HCT116 (cell line): Measurements from ENCODE around the gene HOOK1.

ENCODE experiments used
- JUND ChIP-seq: IDR thresholded peaks from 2 replicates; pipeline ENCODE4 v1.6.1; 2012
- POLR2A ChIP-seq: IDR thresholded peaks from 2 replicates; pipeline ENCODE4 v1.7.0; 2011; ENCODE audit warnings: borderline replicate concordance; ENCODE audit not compliant: insufficient read depth, insufficient read length; ENCODE audit errors: extremely low read depth
- SP1 ChIP-seq: IDR thresholded peaks from 2 replicates; pipeline ENCODE4 v1.6.1; 2012; ENCODE audit warnings: low read depth
- YY1 ChIP-seq: IDR thresholded peaks from 2 replicates; pipeline ENCODE4 v1.6.1; 2011; ENCODE audit warnings: low read length, low read depth, moderate library complexity, mild to moderate bottlenecking; ENCODE audit not compliant: insufficient replicate concordance; ENCODE audit errors: extremely low read depth
- ZFX ChIP-seq: fragments of 450-650 bp; IDR thresholded peaks from 2 replicates; pipeline ENCODE4 v1.6.1; 2017
- TF ChIP-seq, protein P1 (sequence below): IDR thresholded peaks from 2 replicates; pipeline ENCODE4 v1.6.1; 2012; ENCODE audit warnings: low read depth
- TF ChIP-seq, protein P2 (sequence below): IDR thresholded peaks from 2 replicates; pipeline ENCODE4 v1.6.1; 2012
- TF ChIP-seq, protein P3 (sequence below), 3 experiments: fragments of 200-600 bp in 1 of 3; sonication (generic) in 1 of 3; IDR thresholded peaks in 2 of 3; conservative IDR thresholded peaks in 1 of 3; 2 replicates each; pipeline ENCODE4 v1.5.1; 2012 to 2017; ENCODE audit warnings: low read depth in 2 of 3, low read length in 2 of 3, antibody characterized with exemption in 1 of 3, borderline replicate concordance in 1 of 3, control low read depth in 1 of 3, mild to moderate bottlenecking in 1 of 3, mixed read lengths in 1 of 3, mixed run types in 1 of 3, moderate library complexity in 1 of 3; ENCODE audit not compliant: insufficient read depth in 1 of 3

DNA sequence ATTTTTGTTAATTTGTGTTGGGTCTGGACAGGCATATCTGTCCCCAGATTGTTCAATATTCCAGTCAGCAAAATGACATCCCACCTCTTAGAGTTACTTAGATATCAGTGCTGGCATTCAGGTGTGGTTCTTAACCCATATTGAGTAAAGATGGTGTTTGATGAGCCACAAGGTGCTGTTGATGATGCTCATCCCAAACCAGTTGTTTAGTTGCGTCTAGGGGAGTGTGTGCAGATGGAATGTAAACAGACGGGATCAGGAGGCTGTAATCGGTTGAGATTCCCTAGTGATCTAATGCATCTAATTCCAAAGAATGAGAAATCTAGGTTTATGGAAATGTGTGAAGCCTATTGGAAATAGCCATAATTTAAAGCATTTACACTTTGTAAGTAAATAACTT lies 1.1 kb downstream of the HOOK1 start:
- TF ChIP-seq, protein P1, sequence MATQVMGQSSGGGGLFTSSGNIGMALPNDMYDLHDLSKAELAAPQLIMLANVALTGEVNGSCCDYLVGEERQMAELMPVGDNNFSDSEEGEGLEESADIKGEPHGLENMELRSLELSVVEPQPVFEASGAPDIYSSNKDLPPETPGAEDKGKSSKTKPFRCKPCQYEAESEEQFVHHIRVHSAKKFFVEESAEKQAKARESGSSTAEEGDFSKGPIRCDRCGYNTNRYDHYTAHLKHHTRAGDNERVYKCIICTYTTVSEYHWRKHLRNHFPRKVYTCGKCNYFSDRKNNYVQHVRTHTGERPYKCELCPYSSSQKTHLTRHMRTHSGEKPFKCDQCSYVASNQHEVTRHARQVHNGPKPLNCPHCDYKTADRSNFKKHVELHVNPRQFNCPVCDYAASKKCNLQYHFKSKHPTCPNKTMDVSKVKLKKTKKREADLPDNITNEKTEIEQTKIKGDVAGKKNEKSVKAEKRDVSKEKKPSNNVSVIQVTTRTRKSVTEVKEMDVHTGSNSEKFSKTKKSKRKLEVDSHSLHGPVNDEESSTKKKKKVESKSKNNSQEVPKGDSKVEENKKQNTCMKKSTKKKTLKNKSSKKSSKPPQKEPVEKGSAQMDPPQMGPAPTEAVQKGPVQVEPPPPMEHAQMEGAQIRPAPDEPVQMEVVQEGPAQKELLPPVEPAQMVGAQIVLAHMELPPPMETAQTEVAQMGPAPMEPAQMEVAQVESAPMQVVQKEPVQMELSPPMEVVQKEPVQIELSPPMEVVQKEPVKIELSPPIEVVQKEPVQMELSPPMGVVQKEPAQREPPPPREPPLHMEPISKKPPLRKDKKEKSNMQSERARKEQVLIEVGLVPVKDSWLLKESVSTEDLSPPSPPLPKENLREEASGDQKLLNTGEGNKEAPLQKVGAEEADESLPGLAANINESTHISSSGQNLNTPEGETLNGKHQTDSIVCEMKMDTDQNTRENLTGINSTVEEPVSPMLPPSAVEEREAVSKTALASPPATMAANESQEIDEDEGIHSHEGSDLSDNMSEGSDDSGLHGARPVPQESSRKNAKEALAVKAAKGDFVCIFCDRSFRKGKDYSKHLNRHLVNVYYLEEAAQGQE = no peak
- TF ChIP-seq JUND = no peak
- TF ChIP-seq YY1 = no peak
- TF ChIP-seq, protein P2, sequence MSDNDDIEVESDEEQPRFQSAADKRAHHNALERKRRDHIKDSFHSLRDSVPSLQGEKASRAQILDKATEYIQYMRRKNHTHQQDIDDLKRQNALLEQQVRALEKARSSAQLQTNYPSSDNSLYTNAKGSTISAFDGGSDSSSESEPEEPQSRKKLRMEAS = no peak
- TF ChIP-seq, protein P3, sequence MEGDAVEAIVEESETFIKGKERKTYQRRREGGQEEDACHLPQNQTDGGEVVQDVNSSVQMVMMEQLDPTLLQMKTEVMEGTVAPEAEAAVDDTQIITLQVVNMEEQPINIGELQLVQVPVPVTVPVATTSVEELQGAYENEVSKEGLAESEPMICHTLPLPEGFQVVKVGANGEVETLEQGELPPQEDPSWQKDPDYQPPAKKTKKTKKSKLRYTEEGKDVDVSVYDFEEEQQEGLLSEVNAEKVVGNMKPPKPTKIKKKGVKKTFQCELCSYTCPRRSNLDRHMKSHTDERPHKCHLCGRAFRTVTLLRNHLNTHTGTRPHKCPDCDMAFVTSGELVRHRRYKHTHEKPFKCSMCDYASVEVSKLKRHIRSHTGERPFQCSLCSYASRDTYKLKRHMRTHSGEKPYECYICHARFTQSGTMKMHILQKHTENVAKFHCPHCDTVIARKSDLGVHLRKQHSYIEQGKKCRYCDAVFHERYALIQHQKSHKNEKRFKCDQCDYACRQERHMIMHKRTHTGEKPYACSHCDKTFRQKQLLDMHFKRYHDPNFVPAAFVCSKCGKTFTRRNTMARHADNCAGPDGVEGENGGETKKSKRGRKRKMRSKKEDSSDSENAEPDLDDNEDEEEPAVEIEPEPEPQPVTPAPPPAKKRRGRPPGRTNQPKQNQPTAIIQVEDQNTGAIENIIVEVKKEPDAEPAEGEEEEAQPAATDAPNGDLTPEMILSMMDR (IDR thresholded peaks at IDR 0.05 in 2 of 3, conservative IDR thresholded peaks at IDR 0.05 in 1 of 3; ENCODE audit: borderline replicate concordance in 1 of 3, insufficient read depth in 1 of 3, low read depth in 2 of 3, low read length in 2 of 3) = no peak
- TF ChIP-seq POLR2A = no peak
- no peak for TF ChIP-seq SP1
- no peak for TF ChIP-seq ZFX
